ENCODE measurements around the gene NT5DC3. TPM values are rescaled to one million over a fixed set of nuclear protein-coding genes. Genes with fewer than 3 reads are reported as not detected.
A peak's percentile ranks its signal among the peaks of the same experiment; 100 is the strongest.

The NT5DC3 gene
- total and polyA plus RNA-seq, 11 donors = 0.95 to 6.3 (median 3.7) TPM

DNA sequence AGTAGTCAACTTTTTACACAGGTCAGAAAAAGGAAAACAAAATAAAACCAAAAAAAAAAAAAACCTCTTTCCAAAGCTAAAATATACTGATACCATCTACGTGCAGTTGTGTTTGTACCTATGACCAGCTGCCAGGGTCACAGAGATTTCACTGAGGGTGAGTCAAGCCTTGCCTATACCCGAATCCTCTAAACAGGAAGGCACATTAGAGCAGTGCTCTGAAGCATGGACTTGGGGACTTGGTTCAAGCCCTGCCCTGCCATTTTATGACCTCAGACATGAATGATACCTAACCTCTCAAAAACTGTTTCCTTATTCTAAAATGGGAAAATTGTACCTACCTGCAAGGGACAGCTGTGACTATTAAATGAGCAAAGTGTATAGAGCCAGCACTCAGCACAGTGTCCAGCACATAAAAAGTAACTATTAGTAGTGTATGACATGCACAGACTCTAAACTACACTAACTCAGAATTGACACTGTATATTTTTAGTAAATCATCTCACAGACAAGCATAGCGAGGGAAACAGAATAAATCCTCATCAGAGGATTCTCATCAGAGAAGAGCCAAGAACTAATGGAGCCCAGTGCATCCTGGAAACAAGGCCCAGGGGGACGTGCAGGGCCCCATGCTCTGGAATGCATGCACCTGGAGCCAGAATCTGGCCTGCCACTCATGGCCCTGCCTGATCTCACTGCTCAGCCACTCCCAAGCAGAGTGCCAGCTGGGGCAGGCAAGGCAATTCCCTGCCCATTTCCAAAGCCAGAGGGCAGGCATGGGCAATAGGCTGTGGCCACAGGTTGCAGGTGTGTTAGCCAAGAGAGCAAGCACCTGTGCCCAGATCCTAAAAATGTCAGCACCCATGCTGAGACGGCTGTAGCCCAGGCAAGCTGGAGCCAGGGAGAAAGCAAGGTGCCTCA, 57.0 kb downstream of the NT5DC3 start:
- H3K27me3 ChIP-seq = no peaks in the 10 kb centered on the region
- H3K9me3 ChIP-seq = no peaks in the 10 kb centered on the region
- no peak for TF ChIP-seq POLR2A (IDR thresholded peaks at IDR 0.05)
- TF ChIP-seq, protein P1, sequence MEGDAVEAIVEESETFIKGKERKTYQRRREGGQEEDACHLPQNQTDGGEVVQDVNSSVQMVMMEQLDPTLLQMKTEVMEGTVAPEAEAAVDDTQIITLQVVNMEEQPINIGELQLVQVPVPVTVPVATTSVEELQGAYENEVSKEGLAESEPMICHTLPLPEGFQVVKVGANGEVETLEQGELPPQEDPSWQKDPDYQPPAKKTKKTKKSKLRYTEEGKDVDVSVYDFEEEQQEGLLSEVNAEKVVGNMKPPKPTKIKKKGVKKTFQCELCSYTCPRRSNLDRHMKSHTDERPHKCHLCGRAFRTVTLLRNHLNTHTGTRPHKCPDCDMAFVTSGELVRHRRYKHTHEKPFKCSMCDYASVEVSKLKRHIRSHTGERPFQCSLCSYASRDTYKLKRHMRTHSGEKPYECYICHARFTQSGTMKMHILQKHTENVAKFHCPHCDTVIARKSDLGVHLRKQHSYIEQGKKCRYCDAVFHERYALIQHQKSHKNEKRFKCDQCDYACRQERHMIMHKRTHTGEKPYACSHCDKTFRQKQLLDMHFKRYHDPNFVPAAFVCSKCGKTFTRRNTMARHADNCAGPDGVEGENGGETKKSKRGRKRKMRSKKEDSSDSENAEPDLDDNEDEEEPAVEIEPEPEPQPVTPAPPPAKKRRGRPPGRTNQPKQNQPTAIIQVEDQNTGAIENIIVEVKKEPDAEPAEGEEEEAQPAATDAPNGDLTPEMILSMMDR (IDR thresholded peaks at IDR 0.05) = peak in 2 of 12 donors; percentile 11 to 27
- H3K4me3 ChIP-seq = no peak overlapping the region
- DNase-seq (peak in 1 of 5 donors; percentile 37), ATAC-seq (peak in 3 of 4 donors; percentile 53 to 80 (median 59))
- H3K4me1 ChIP-seq = peaks cover 0 to 5% (median 0%) of the 10 kb centered on the region in 12 donors
- no peak overlapping the region for H3K27ac ChIP-seq
- intact Hi-C loops (cut with DNase I) = no loop called here
- 73 to 81% (median 74%) methylated on average over 5 of the region's 5 CpGs for WGBS, 4 donors
- H3K36me3 ChIP-seq = peaks cover 0 to 19% (median 0%) of the 10 kb centered on the region in 9 donors

DNA sequence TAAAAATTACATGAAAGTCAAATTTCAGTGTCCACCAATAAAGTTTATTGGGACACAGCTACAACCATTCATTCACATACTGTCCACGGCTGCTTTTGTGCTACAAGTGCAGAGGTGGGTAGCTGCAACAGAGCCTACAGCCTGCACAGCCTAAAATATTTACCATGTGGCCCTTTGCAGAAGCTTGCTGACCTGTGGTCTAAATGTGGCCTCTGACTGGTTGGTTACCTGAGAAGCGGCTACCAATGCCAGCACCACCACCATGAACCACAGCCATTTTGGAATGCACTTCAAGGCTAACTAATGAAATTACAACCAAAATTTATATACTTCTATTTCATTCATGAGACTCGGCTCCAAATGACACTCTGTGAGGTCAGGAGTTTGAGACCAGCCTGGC, 58.6 kb downstream of the NT5DC3 start:
- Histone ChIP-seq H3K9me3 (no peaks in the 10 kb centered on the region), H3K27ac (no peak overlapping the region), H3K27me3 (no peaks in the 10 kb centered on the region), H3K36me3 (peaks cover 0 to 24% (median 1%) of the 10 kb centered on the region in 9 donors), H3K4me3 (no peak overlapping the region), H3K4me1 (peaks cover 0 to 5% (median 0%) of the 10 kb centered on the region in 12 donors)
- ATAC-seq (no peak), DNase-seq (no peak)
- intact Hi-C loops (cut with DNase I) = no loop called here
- WGBS, 4 donors = 91 to 98% (median 95%) methylated on average over 3 of the region's 3 CpGs
- TF ChIP-seq, protein P1 (IDR thresholded peaks at IDR 0.05) = no peak
- no peak for TF ChIP-seq POLR2A (IDR thresholded peaks at IDR 0.05)

DNA sequence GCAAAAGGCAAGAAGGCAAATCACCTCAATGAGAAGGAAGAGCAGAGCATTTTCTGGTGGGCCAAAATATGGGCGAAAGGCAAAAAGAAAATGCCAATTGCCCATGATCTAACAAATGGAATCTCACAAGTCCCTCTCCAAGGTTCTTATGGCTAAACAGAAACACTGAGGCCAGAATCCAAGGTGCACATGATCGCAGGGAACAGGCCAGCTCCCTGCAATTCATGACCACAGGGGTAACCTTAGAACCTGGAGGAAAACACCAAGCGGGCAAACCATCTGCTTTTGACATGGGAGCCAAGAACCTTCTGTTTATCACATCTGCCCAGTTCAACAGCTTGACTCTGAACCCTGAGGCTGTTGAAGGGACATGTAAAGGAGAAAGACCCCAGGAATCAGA, 60.0 kb downstream of the NT5DC3 start:
- no peak for TF ChIP-seq POLR2A (IDR thresholded peaks at IDR 0.05)
- TF ChIP-seq, protein P1 (IDR thresholded peaks at IDR 0.05) = no peak
- Histone ChIP-seq H3K4me1 (peaks cover 0 to 5% (median 0%) of the 10 kb centered on the region in 12 donors), H3K27me3 (no peaks in the 10 kb centered on the region), H3K36me3 (peaks cover 0 to 33% (median 4%) of the 10 kb centered on the region in 9 donors), H3K9me3 (no peaks in the 10 kb centered on the region), H3K27ac (no peak overlapping the region), H3K4me3 (no peak overlapping the region)
- 95 to 99% (median 98%) methylated on average over 3 of the region's 3 CpGs for WGBS, 4 donors
- intact Hi-C loops (cut with DNase I) = no loop called here
- ATAC-seq (no peak), DNase-seq (no peak)

DNA sequence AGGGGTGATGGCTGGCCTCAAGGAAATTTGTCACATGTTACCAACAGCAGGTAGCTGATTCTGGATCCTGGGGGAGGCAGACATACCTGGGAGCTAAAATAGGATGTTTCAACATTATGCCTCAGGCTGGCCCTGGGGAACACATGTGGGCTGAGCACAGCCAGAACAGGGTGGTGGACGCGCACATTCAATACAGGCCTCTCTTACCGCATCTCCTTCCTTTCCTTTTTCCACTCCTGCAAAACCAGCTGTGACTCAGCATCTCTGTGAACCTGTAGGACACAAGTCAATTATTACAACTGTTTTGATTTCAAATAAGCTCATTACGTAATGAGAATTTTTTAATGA, 61.0 kb downstream of the NT5DC3 start:
- TF ChIP-seq POLR2A (IDR thresholded peaks at IDR 0.05) = no peak
- TF ChIP-seq, protein P1 (IDR thresholded peaks at IDR 0.05) = no peak
- 91 to 97% (median 96%) methylated on average over 4 of the region's 4 CpGs for WGBS, 4 donors
- no peaks in the 10 kb centered on the region for H3K27me3 ChIP-seq
- ATAC-seq (no peak), DNase-seq (no peak)
- H3K4me3 ChIP-seq = no peak overlapping the region
- intact Hi-C loops (cut with DNase I) = no loop called here
- H3K36me3 ChIP-seq = peaks cover 0 to 32% (median 4%) of the 10 kb centered on the region in 9 donors
- peaks cover 0 to 5% (median 0%) of the 10 kb centered on the region in 12 donors for H3K4me1 ChIP-seq
- no peaks in the 10 kb centered on the region for H3K9me3 ChIP-seq
- H3K27ac ChIP-seq = peak overlapping the region in 1 of 12 donors; percentile 34
